Choroid plexus epithelial cell (primary cell): ENCODE measurements around the gene ATCAY.
"Not testable (repeated sequence)": the region's sequence is repeated elsewhere in the genome, so short reads cannot be mapped to it uniquely, and the experiment has no call there.

ENCODE experiments used
- DNase-seq: peaks from one replicate; pipeline ENCODE4 v3.0.0-alpha.2; 2010; ENCODE audit warnings: low read depth
- H3K4me3 ChIP-seq: 2 replicates; pipeline ENCODE4 v1.5.1; 2011; ENCODE audit warnings: low read depth, mild to moderate bottlenecking, control low read depth, low read length, moderate library complexity
- TF ChIP-seq, protein P1 (sequence below): conservative IDR thresholded peaks from 2 replicates; pipeline ENCODE4 v1.5.1; 2011; ENCODE audit warnings: low read depth, mild to moderate bottlenecking, control low read depth, inconsistent platforms, low read length, moderate library complexity

Gene ATCAY

DNA sequence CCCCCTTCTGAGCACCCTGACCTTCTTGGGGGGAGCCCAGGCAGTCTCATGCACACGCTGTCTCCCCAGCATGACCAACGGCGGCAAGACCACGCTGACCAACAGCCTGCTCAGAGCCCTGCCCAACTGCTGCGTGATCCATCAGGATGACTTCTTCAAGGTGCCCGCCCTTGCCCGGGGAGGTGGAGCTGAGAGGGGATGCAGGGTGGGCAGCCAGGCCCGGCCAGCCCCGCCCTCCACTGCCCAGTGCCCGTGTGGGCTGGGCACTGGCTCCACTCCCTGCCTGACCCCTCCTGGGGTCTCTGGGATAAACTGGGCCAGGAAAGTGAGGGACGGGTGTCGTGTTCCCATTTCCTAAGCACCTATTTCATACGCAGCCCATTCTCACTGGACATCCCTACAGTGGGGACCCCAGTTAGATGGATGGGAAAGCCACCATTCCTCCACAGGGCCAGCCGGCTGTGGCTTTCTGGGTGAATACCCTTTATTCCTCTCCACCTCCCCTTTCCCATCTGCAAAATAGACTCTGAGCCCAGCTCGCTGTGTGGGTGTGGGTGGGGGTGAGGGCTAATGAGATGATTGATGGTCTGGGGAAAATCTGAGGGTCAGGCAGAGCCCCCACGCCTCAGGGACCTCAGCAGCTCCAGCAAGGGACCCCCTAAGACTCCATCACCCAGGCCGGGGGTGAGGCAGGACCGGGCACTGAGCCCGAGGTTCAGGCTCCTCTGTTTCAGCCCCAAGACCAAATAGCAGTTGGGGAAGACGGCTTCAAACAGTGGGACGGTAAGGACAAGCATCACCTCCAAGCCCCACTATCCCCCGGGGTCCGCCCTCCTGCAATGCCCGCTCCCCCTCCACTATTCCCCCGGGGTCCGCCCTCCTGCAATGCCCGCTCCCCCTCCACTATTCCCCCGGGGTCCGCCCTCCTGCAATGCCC, 56.3 kb downstream of the ATCAY start:
- no peak overlapping the region for H3K4me3 ChIP-seq
- TF ChIP-seq, protein P1, sequence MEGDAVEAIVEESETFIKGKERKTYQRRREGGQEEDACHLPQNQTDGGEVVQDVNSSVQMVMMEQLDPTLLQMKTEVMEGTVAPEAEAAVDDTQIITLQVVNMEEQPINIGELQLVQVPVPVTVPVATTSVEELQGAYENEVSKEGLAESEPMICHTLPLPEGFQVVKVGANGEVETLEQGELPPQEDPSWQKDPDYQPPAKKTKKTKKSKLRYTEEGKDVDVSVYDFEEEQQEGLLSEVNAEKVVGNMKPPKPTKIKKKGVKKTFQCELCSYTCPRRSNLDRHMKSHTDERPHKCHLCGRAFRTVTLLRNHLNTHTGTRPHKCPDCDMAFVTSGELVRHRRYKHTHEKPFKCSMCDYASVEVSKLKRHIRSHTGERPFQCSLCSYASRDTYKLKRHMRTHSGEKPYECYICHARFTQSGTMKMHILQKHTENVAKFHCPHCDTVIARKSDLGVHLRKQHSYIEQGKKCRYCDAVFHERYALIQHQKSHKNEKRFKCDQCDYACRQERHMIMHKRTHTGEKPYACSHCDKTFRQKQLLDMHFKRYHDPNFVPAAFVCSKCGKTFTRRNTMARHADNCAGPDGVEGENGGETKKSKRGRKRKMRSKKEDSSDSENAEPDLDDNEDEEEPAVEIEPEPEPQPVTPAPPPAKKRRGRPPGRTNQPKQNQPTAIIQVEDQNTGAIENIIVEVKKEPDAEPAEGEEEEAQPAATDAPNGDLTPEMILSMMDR, result no peak
- no peak for DNase-seq

DNA sequence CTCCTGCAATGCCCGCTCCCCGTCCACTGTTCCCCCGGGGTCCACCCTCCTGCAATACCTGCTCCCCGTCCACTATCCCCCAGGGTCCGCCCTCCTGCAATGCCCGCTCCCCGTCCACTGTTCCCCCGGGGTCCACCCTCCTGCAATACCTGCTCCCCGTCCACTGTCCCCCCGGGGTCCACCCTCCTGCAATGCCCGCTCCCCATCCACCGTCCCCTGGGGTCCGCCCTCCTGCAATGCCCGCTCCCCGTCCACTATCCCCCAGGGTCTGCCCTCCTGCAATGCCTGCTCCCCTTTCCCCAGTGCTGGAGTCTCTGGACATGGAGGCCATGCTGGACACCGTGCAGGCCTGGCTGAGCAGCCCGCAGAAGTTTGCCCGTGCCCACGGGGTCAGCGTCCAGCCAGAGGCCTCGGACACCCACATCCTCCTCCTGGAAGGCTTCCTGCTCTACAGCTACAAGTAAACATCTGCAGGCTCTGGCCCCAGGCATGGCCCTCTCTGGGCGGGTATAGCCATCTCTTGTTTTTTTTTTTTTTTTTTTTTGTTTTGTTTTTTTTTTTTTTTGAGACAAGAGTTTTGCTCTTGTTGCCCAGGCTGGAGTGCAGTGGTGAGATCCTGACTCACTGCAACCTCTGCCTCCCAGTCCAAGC, 57.9 kb downstream of the ATCAY start:
- DNase-seq, H3K4me3 ChIP-seq: not testable (repeated sequence)

DNA sequence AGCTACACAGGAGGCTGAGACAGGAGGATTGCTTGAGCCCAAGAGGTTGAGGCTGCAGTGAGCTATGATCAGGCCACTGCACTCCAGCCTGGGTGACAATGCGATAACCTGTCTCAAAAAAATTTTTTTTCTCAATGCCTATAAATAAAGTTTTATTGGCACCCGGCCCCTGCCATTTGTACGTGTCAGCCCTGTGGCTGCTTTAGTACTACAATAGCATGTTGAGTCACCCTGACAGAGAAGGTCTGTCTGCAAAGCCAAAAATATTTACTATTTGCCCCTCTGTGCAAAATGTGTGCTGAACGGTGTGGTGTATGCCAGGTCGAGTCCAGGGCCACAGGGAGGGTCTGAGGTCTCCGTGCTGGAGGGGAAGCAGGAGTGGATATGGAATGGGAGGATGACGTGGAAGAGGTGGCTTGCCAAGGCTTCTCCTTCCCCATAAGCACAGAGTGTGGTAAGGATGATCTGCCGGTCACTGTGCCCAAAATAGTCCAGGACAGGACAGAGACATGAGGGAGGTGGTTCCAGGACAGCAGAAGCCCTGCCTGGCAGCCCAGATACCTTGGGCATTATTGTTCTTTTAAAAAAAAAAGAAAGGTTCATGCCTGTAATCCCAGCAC, 62.4 kb downstream of the ATCAY start:
- no peak overlapping the region for H3K4me3 ChIP-seq
- TF ChIP-seq, protein P1, result no peak
- no peak for DNase-seq

DNA sequence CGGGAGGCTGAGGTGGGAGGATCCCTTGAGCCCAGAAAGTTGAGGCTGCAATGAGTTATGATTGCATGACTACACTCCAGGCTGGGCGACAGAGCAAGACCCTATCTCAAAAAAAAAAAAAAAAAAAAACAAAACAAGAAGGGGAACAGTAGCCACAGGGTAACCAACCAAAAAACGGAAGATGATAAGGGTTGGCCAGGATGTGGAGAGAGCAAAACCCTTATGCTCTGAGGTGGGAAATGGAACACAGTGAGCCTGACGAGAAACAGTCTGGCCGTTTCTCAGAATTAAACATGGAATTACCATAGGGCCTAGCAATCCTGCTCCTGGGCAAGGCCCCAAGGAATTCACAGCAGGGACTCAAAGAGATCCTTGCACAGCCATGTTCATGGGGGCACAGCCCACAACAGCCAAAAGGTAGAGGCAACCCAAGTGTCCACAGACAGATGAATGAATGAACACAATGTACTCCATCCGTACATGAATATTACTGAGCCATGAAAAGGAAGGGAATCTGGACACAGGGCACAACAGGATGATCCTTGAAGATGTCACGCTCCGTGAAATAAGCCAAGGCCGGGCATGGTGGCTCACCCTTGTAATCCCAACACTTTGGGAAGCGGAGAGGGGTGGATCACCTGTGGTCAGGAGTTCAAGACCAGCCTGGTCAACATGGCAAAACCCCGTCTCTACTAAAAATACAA, 63.7 kb downstream of the ATCAY start:
- no peak for DNase-seq
- no peak overlapping the region for H3K4me3 ChIP-seq
- TF ChIP-seq, protein P1, result no peak

DNA sequence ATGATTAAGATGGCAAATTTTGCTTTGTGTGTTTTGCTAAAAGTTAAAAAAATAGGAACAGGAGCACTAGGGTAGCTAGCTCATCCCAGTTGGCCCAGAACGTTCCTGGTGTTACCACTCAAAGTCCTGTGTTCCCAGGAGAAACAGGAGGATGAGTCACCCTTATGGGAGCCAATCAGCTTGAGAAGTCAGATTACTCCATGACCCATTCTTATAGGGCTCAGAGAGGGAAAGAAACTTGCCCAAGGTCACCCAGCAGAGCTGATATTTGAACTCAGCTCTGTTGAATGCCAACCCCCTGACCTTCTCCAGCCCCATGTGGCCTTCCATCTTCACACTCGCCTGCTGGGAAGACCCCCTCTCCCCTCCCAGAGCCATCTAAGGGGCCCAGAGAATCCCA, 65.4 kb downstream of the ATCAY start:
- no peak overlapping the region for H3K4me3 ChIP-seq
- DNase-seq, result no peak
- TF ChIP-seq, protein P1, result no peak

DNA sequence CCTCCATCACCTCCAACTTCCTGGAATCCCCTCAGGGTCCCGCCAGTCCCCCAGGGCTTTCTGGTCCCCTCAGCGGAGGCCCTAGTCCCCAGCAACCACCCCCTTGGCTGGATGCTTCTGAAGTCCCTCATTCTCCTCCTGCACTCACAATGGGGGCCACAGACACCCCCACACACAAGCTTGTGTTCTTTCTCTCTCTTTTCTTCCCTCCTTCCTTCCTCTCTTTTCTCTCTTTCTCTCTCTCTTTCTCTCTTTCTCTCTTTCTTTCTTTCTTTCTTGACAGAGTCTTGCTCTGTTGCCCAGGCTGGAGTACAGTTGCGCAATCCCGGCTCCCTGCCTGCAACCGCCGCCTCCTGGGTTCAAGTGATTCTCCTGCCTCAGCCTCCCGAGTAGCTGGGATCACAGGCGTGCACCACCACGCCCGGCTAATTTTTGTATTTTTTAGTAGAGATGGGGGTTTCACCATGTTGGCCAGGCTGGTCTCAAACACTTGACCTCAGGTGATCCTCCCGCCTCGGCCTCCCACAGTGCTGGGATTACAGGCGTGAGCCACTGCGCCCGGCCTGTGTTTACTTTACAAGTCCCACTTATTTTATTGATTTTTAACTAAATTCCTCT, 66.9 kb downstream of the ATCAY start:
- not testable (repeated sequence) for H3K4me3 ChIP-seq, DNase-seq

DNA sequence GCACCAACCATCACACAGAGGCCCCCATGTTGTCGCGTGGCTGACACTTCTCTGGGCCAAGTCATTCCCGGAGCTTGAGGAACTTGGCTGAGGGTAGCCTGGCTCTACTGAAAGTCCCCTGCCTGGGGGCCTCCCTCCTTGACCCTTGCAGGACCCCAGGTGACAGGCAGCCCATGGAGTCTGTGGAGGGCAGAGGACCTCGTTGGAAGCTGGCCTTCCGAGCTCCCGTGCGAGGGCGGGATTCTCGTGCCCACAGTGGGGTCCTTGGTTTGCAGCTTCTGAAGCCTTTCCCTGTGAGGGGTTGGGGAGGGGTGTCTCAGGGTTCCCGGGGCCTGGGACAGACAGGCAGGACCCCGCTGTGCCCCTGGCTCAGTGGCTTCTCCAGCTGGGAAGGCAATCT, 68.8 kb downstream of the ATCAY start:
- H3K4me3 ChIP-seq, result no peak overlapping the region
- no peak for DNase-seq
- TF ChIP-seq, protein P1, result no peak
